IMR-90 (cell line): ENCODE results near the gene SOX1. TPM values are rescaled to one million over a fixed set of nuclear protein-coding genes. Genes with fewer than 3 reads are reported as not detected.

Experiments
- ATAC-seq: fragments of 200-7000 bp; cut with Tn5 transposase; 2 replicates; pipeline ENCODE4 v1.9.1; 2020; ENCODE audit warnings: low read depth, mild to moderate bottlenecking, moderate library complexity
- BruUV-seq: library from RNA; stranded (reverse); fragments of 400-500 nt; replicated peaks from 2 replicates; lab custom pipeline; 2021; lab: Mats Ljungman, UMichigan
- CTCF ChIA-PET: fragments of 300-600 bp; formaldehyde crosslinking; extraction: SDS; loops from one replicate; lab custom pipeline; 2021; ENCODE audit warnings: antibody characterized with exemption; lab: Yijun Ruan, JAX
- POLR2A ChIA-PET: fragments of 300-600 bp; sonication (Branson Sonifier 250); formaldehyde crosslinking; loops from one replicate; lab custom pipeline; 2022; ENCODE audit warnings: antibody characterized with exemption; ENCODE audit not compliant: unreplicated experiment; lab: Charles Lee
- DNase-seq: peaks from one replicate; pipeline ENCODE4 v3.0.0; 2013
- H2AFZ ChIP-seq: replicated peaks from 2 replicates; pipeline ENCODE3; 2013; ENCODE audit warnings: low read length, mild to moderate bottlenecking; ENCODE audit not compliant: poor library complexity
- H2AK5ac ChIP-seq: 2 replicates; pipeline ENCODE4 v1.6.1; 2013; ENCODE audit warnings: low read depth, low read length, inconsistent platforms
- H2AK9ac ChIP-seq: replicated peaks from 2 replicates; pipeline ENCODE3; 2013; ENCODE audit warnings: mild to moderate bottlenecking, low read depth, low read length, moderate library complexity; ENCODE audit not compliant: poor library complexity
- H2BK120ac ChIP-seq: 2 replicates; pipeline ENCODE4 v1.6.1; 2013; ENCODE audit warnings: low read depth, low read length, inconsistent platforms
- H2BK15ac ChIP-seq: 3 replicates; pipeline ENCODE4 v1.6.1; 2013; ENCODE audit warnings: low read depth, low read length, inconsistent platforms
- H2BK20ac ChIP-seq: 2 replicates; pipeline ENCODE4 v1.6.1; 2013; ENCODE audit warnings: low read depth, mild to moderate bottlenecking, inconsistent platforms, low read length, moderate library complexity
- H2BK5ac ChIP-seq: 2 replicates; pipeline ENCODE4 v1.6.1; 2013; ENCODE audit warnings: mild to moderate bottlenecking, low read depth, low read length, inconsistent platforms; ENCODE audit not compliant: poor library complexity, severe bottlenecking
- H3K14ac ChIP-seq: replicated peaks from 2 replicates; pipeline ENCODE4 v1.6.1; 2013; ENCODE audit warnings: low read depth, low read length, inconsistent platforms
- H3K18ac ChIP-seq: 2 replicates; pipeline ENCODE4 v1.6.1; 2013; ENCODE audit warnings: low read depth, low read length, control low read depth
- H3K23ac ChIP-seq: 2 replicates; pipeline ENCODE4 v1.6.1; 2013; ENCODE audit warnings: low read depth, low read length, inconsistent platforms
- H3K27ac ChIP-seq: 2 replicates; pipeline ENCODE4 v1.5.1; 2013; ENCODE audit warnings: mild to moderate bottlenecking, control low read depth, low read length; ENCODE audit not compliant: insufficient read depth
- H3K27me3 ChIP-seq: 2 replicates; pipeline ENCODE4 v1.6.1; 2013; ENCODE audit warnings: low read length; ENCODE audit not compliant: control insufficient read depth, insufficient read depth
- H3K36me3 ChIP-seq: 2 replicates; pipeline ENCODE4 v1.6.1; 2013; ENCODE audit warnings: low read length, mixed read lengths; ENCODE audit not compliant: control insufficient read depth, insufficient read depth
- H3K4ac ChIP-seq: 2 replicates; pipeline ENCODE4 v1.6.1; 2013; ENCODE audit warnings: low read depth, low read length, inconsistent platforms
- H3K4me1 ChIP-seq: 2 replicates; pipeline ENCODE4 v1.6.1; 2013; ENCODE audit warnings: low read length, mixed read lengths; ENCODE audit not compliant: control insufficient read depth, insufficient read depth
- H3K4me2 ChIP-seq: 2 replicates; pipeline ENCODE4 v1.6.1; 2013; ENCODE audit warnings: low read depth, mild to moderate bottlenecking, control low read depth, low read length, moderate library complexity
- H3K4me3 ChIP-seq: 2 replicates; pipeline ENCODE4 v1.5.1; 2013; ENCODE audit warnings: low read depth, mild to moderate bottlenecking, control low read depth, low read length, moderate library complexity; ENCODE audit not compliant: insufficient read depth
- H3K56ac ChIP-seq: 2 replicates; pipeline ENCODE4 v1.6.1; 2013; ENCODE audit warnings: low read length, inconsistent platforms; ENCODE audit not compliant: insufficient read depth; ENCODE audit errors: extremely low read depth
- H3K79me1 ChIP-seq, 2 experiments: 2 replicates each; pipeline ENCODE4 v1.6.1; 2013; ENCODE audit warnings: low read length in 2 of 2, inconsistent platforms in 1 of 2, low read depth in 1 of 2
- H3K9ac ChIP-seq: 2 replicates; pipeline ENCODE4 v1.6.1; 2013; ENCODE audit warnings: low read depth, low read length, control low read depth
- H3K9me1 ChIP-seq: 2 replicates; pipeline ENCODE4 v1.6.1; 2013; ENCODE audit warnings: low read length, inconsistent platforms; ENCODE audit not compliant: insufficient read depth
- H3K9me3 ChIP-seq: 2 replicates; pipeline ENCODE4 v1.6.1; 2013; ENCODE audit warnings: low read length; ENCODE audit not compliant: control insufficient read depth, insufficient read depth
- H4K20me1 ChIP-seq: 2 replicates; pipeline ENCODE4 v1.6.1; 2013; ENCODE audit warnings: low read length, inconsistent platforms; ENCODE audit not compliant: insufficient read depth
- H4K5ac ChIP-seq: 2 replicates; pipeline ENCODE4 v1.6.1; 2013; ENCODE audit warnings: mild to moderate bottlenecking, low read depth, low read length, control low read depth
- H4K8ac ChIP-seq, 2 experiments: 2 replicates each; pipeline ENCODE4 v1.6.1; 2013; ENCODE audit warnings: low read depth in 2 of 2, low read length in 2 of 2, control low read depth in 1 of 2, inconsistent platforms in 1 of 2
- H4K91ac ChIP-seq: 2 replicates; pipeline ENCODE4 v1.6.1; 2013; ENCODE audit warnings: low read depth, low read length, inconsistent platforms; ENCODE audit not compliant: insufficient read depth
- POLR2A ChIP-seq: IDR thresholded peaks from 2 replicates; pipeline ENCODE4 v1.6.1; 2012; ENCODE audit warnings: mild to moderate bottlenecking, low read depth, low read length
- WGBS, 2 experiments: methylation state at CpG; one replicate each; pipeline versions ENCODE4 v1.1.5 to v1.1.7; 2013; ENCODE audit warnings: missing lambda C conversion rate in 2 of 2; ENCODE audit not compliant: insufficient read length in 1 of 2; ENCODE audit errors: extremely low coverage in 2 of 2; 5-methylcytosine and 5-hydroxymethylcytosine counted together
- dilution Hi-C: fragments of 300-500 bp; cut with HindIII; formaldehyde crosslinking; loops from one replicate; pipeline ENCODE4 v1.14.3; 2018; ENCODE audit warnings: low sequenced_read_pairs; ENCODE audit not compliant: unreplicated experiment
- in situ Hi-C: fragments of 300-500 bp; cut with MboI; formaldehyde crosslinking; loops from 3 replicates; pipeline ENCODE4 v1.14.3; 2019; ENCODE audit warnings: low sequenced_read_pairs, inconsistent platforms, mixed read lengths
- intact Hi-C: fragments of 100-400 bp; cut with micrococcal nuclease; formaldehyde crosslinking; loops from 2 replicates; pipeline ENCODE4 v1.10.0; 2022
- polyA plus RNA-seq, 3 experiments: library from polyadenylated mRNA; depleted of rRNA; stranded (reverse); fragments of >200 nt; gene quantifications; 2 replicates each; pipeline ENCODE4 v1.2.3, GENCODE V29; 2012; ENCODE audit warnings: low replicate concordance in 1 of 3
- total RNA-seq: library from RNA; depleted of rRNA; stranded (reverse); fragments of >200 nt; gene quantifications from 2 replicates; pipeline ENCODE4 v1.2.3, GENCODE V29; 2012

SOX1 gene
- total and polyA plus RNA-seq, 2 of the 4 experiments (the other 2 are of a cell fraction) = not detected

DNA sequence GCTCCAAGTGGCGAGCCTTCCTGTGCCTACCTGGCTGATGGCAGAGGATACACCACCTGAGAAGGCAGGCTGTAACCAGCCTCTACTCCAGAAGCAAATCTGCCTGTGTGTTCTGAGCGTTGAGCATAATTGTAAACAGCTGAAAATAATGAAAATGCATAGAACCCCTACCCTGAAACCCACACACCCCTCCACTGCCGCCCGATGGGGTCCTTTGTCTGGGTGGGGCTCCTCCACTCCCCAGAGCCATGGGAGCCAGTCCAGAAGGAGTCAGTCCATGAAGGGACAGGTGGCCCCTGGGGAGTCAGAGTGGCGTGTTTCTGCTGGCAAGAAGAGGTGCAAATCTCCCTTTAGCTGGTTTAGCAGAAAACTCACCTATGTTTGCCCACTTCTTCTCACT, 8.0 kb upstream of the SOX1 start:
- no peaks in the 10 kb centered on the region for H3K79me1 ChIP-seq
- DNase-seq = no peak
- intact Hi-C loops = no loop called here
- no peak overlapping the region for H4K8ac ChIP-seq
- H4K20me1 ChIP-seq = no peaks in the 10 kb centered on the region
- BruUV-seq = no TSS peak
- H3K9me3 ChIP-seq = 0 out of 2 replicates have a peak, but pooled peaks cover 2% of the 10 kb centered on the region
- no peak overlapping the region for H3K18ac ChIP-seq
- dilution Hi-C loops = no loop called here
- H2BK120ac ChIP-seq = no peak overlapping the region
- H2BK5ac ChIP-seq = no peak overlapping the region
- H3K4me2 ChIP-seq = no peak overlapping the region
- H3K9me1 ChIP-seq = no peaks in the 10 kb centered on the region
- no peak overlapping the region for H3K14ac ChIP-seq
- no peak overlapping the region for H4K5ac ChIP-seq
- ChIA-PET CTCF (no interaction called here), POLR2A (no interaction called here)
- H3K56ac ChIP-seq = no peak overlapping the region
- no peak overlapping the region for H3K9ac ChIP-seq
- H2AK9ac ChIP-seq = no peak overlapping the region
- in situ Hi-C loops = no loop called here
- no peak overlapping the region for H3K4me3 ChIP-seq
- peaks cover 90% of the 10 kb centered on the region for H3K27me3 ChIP-seq
- ATAC-seq = no peak
- no peak for TF ChIP-seq POLR2A
- H3K23ac ChIP-seq = no peak overlapping the region
- H3K27ac ChIP-seq = no peak overlapping the region
- H2BK20ac ChIP-seq = no peak overlapping the region
- no peak overlapping the region for H3K4ac ChIP-seq
- no CpG with 5 or more reads among the region's 5 CpGs for WGBS, 2 experiments
- H3K36me3 ChIP-seq = no peaks in the 10 kb centered on the region
- no peak overlapping the region for H4K91ac ChIP-seq
- no peaks in the 10 kb centered on the region for H3K4me1 ChIP-seq
- no peak overlapping the region for H2BK15ac ChIP-seq
- H2AFZ ChIP-seq = no peak overlapping the region
- no peak overlapping the region for H2AK5ac ChIP-seq
